Activated effector memory CD4-positive, alpha-beta T cell treated with anti-CD3 and anti-CD28 coated beads, Interleukin-2, amount 50 U/mL, for 16 hours (primary cell): ENCODE results near the gene TMPRSS13.
A peak's percentile ranks its signal among the peaks of the same experiment; 100 is the strongest.

Experiments
- DNase-seq: peaks from one replicate; pipeline ENCODE4 v3.0.0-alpha.2; 2020

The TMPRSS13 gene

GRCh38 chr11:117910525-117910924, 18.7 kb downstream of the TMPRSS13 start:
- peak; percentile 19 for DNase-seq

GRCh38 chr11:117909611-117910382, 19.4 kb downstream of the TMPRSS13 start:
- DNase-seq: peak; percentile 54

DNA sequence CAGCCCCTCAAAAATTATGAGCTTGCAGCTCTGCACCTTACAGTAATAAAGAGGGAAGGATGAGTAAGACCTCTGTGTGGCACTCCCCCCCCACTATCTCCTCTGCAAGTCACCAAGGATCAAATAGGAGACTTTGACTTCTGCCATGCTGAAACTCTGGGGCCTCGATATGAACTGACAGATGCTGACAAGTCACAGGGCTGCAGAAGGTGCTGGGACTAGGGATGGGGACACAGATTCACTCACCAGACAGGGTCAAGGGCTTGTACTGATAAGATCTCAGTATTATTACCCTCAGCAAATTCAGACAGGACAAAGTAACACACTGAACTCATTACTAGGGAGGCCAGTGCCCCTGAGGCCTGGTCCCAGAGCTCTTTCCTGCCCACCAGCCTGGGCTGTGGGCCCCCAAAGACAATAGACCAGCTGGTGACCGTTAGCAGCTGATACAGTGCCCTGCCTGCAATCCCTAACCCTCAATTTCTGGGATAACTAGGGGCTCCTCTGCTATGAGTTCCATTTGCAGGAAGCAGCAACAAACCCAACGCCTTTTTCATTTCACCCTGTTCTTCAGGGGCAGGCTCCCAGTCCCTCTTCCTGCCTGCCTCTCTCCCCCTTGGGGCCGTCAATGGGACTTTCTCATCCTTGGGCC, 20.1 kb downstream of the TMPRSS13 start:
- DNase-seq: peak; percentile 37

DNA sequence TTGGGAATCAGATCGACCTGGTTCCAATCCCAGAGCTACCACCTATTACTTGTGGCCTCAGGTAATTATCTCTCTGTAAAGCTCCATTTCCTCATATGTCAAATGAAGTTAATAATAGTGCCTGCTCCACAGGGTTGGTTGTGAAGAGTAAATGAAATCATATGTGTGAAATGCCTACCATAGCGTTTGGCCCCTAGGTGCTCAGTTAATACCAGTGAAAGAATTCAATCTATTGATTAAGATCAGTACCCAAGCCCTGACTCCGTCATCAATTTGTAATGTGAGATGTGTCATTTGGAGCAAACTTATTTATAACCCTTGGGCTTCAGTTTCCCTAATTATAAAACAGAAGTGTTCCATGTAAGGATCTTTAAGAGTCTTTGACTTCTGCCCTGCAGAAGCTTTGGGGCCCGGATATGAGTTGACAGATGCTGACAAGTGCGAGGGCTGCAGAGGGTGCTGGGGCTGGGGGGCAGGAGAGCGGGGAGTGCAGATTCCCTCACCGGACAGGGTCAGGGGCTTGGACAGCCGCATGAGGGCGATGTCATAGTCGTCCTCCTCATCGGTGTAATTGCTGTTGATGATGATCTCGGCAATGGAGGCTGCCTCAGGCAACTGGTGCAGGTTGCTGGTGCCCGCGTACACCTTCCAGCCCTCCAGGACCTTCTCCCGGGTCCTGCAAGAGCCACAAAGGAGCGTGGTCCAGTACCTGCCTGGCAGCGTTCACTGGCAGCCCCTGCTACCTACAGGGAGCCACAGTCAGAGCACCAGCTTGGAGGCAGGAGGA, 20.9 kb downstream of the TMPRSS13 start:
- peak; percentile 57 for DNase-seq

- peak; percentile 84 for DNase-seq
These were observed 21.7 kb downstream of the TMPRSS13 start for GRCh38 chr11:117907276-117908108.

DNA sequence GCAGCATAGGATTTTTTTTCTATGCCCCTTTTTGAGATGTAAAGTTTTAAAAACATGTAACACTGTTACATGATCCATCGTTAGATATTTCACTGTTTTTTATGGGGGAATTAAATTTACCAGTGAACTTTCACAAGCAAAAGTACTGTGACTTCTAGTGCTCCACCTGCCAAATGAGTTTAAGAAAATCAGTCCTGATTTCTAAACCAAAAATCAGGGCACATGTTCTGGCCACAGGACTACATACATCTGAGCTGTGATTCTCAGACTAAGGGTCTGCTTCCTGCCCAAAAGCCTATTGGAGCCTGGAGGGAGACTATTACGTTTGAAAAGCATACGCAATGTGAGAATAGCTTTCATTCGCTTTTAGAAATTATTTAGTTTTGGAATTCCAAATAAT, 22.5 kb downstream of the TMPRSS13 start:
- peak; percentile 5 for DNase-seq

DNA sequence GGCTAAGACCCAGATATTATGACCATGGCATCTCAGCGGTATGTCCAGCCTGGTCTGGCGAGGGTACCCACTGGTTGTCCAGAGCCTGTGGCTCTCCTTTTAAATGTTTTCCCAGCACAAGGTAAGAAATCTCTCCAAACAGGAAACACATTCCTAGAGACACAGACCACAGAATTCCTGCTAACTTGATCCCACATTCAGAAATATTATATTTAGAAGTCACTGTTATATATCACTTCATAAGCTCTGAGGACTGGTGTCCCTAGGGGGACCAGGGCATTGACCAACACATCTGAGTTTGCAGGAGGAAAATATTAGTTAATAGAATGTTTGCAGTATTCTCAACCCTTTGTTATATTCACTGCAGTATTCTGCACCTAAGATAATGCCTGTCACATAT, 23.1 kb downstream of the TMPRSS13 start:
- no peak for DNase-seq

GRCh38 chr11:117905524-117905923, 23.7 kb downstream of the TMPRSS13 start:
- peak; percentile 36 for DNase-seq

DNA sequence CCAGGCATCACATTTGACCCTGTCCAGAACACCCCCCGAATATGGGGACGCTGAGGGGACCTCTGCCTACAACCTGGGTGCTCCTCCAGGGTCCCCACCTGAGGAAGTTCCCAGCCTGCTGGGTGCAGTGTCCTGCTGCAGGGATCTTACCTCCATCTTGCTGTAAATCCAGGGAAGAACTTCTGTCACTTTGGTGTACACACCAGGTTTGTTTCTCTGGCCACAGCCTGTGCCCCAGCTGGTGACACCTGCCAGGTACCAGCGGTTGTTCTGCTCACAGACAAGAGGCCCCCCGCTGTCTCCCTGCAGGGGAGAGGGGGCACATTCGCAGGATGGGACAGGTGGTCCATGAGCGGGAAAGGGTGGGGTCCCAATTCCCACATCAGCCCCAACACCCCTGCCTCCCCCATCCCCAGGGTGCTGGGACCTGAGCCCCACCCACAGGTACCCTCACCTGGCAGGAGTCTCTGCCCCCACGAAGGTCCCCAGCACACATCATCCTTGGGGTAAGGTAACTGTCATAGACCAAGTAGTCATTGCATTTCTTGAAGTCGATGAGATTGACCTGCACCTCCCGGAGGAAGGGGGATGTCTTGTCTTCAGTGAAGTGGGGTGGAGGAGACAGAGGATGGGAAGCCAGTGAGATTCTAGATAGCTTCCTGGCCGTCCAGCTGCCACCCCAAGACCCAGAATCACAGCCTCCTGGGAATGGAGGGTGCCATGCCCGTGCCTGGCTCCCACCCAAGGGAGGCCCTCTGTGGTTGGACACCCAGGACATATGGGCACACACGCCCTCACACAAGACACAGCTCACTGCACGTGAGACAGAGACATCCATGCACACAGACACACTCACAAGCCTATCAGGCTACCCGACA, 25.5 kb downstream of the TMPRSS13 start:
- peak; percentile 54 for DNase-seq

DNA sequence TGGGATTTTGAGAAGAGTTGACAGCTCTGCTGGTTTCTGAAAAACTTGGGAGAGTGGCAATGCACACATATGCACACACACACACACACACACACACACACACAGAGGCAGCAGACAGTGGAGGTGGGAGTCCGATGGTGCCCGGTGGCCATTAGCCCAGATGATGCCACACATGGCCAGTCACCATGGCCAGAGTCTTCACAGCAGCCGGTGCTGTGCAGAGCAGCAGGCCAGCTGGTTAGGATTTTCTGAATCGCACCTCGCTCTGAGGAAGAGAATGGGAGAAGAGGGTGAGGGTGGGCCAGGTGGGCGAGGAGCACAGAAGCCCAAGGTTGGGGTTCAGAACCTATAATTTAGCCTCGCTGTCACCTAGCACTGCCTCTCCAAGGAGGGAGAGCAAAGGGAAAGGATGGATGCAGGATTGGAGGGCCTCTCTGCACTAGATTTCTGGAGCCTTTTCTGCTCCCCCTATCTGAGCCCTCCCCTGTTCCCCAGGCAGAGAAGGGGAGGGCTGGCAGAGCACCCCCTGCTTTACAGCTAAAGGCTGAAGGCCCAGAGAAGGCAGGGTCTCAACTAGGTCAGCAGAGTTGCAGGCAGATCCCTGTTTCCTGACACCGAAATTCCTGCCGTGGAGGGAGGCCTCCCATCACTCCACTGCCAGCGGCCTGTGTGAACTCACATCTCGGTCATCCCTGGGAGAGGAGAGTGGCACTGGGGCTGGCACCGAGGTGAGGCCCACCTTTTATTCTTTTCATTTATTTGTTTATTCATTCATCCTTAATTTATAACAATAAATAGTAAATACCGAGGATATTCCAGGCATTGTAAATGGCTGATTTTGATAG, 27.0 kb downstream of the TMPRSS13 start:
- peak; percentile 48 for DNase-seq

DNA sequence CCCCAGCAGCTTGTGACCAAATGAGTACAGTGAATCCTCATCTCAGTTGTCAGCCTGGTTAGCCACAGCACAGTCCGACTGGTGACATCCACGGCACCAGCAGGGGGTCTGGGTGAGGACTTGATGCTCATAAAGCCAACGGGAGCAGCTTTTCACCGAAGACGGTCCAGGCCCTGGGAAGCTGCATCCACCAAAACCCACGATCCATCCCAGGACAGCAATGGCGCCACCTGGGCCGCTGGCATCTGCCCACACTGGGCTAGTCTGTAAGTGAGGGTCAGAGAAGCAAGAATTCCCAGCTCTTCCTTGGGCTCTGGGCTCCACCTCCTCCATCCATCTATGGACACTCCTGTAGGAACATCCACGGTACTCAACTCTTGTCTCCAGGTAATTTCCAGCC, 27.6 kb downstream of the TMPRSS13 start:
- peak; percentile 37 for DNase-seq

GRCh38 chr11:117900720-117901440, 28.3 kb downstream of the TMPRSS13 start:
- peak; percentile 28 for DNase-seq

- peak; percentile 24 for DNase-seq
These were observed 29.0 kb downstream of the TMPRSS13 start for GRCh38 chr11:117900121-117900648.

GRCh38 chr11:117898059-117898458, 31.1 kb downstream of the TMPRSS13 start:
- peak; percentile 21 for DNase-seq

GRCh38 chr11:117892651-117893050, 36.6 kb downstream of the TMPRSS13 start:
- no peak for DNase-seq

DNA sequence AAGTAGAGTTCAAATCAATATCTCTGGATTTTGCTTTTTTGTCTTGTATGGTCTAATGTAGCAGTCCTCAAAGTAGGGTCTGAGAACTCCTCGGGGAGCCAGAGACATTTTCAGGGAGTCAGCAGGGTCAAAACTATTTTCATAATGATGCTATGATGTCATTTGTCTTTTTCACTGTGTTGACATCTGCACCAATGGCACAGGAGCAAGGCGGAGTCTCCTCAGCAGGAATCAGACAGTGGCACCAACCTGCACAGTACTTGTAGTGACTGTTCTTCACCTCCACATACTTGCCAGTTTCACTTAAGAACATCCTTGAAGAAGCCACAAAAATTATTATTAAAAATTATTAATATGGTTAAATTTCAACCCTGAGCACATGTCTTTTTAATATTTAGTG, 37.8 kb downstream of the TMPRSS13 start:
- no peak for DNase-seq

DNA sequence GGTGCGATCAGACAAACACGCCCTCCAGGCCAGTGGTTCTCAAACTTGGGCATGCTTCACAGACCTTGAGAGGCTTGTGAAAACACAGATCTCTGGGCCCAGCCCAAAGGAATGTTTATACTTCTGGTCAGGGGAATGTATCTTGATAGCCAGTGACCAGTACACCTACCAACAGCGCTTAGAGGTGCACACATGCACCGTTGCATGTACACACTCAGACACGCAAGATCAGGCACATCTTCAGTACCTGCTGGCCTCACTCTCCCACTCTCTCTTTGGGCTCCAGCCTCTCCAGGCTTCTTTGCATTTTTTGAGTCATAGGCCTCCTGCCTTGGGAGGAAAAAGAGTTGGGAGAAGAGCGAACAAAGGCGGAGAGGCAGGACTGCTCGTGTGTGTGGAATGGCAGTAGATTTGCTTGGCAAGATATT, 41.0 kb downstream of the TMPRSS13 start:
- DNase-seq: no peak

DNA sequence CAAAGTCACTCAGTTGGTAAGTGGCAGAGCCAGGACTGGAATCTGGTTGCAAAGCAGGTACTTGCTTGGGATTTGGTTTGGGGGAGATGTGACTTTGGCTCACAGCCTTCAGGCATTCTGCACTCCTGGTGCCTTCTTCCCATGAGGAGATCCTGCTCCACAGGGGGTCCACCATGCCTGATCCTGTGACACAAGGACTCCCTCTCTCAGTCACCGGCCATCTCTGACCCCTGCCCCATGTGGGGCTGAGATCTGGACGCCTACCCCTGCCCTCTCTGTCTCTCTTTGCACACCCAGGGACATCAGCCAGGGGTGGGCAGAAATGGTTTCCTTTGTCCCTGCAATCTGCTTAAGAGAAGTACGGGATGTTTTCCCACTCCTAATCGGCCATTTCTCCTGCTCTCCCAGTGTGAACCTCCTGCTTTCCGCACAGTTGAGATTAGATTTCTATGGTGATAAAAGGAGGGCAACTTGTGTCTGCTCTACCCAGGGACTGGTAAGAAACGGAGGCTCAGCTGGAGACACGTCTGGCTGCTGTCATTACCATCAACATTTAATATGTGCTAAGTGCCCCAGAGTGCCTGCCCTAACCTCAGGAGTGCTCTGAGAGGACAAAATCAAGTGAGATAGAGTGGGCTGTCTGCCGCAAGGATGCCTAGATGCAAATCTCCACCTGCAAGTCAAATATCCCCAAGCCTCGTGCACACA, 41.6 kb downstream of the TMPRSS13 start:
- peak; percentile 36 for DNase-seq

GRCh38 chr11:117885777-117886176, 43.4 kb downstream of the TMPRSS13 start:
- peak; percentile 43 for DNase-seq
